ENCODE data around the gene DOCK4.

- TF ChIP-seq CTCF (conservative IDR thresholded peaks at IDR 0.05 in 1 of 2, IDR thresholded peaks at IDR 0.05 in 1 of 2; ENCODE audit: extremely low read depth in 1 of 2, insufficient read depth in 1 of 2, low read depth in 1 of 2, low read length in 2 of 2), result no peak
- TF ChIP-seq EZH2 (IDR thresholded peaks at IDR 0.05; ENCODE audit: borderline replicate concordance, low read length), result no peak
Observed at GRCh38 chr7:112138325-112138852, 67.8 kb downstream of the DOCK4 start.

All from mammary epithelial cell (primary cell).